ENCODE results near the gene ATP1B3.

Gene ATP1B3

DNA sequence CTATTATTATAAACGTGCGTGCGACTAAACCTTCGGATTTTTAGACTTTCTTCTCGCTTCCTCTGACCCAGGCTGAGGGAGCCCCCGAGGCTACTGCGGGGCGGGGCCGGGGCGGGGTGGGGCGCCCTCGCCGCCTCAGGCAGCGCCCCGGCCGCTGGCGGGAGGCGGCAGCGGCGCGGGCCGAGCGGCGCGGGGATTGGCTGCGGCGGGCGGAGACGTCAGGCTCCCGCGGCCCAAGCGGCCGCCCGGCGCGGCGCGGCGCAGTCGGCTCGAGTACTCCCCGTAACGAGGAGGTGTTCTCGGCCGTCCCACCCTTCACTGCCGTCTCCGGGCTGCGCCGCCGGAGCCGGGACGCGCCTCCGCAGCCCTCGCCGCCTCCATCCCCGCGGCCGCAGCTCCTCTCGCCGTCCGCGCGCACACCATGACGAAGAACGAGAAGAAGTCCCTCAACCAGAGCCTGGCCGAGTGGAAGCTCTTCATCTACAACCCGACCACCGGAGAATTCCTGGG is at the start of gene ATP1B3 (continued):
- TF ChIP-seq PRDM6 (tag by site-specific recombination; IDR thresholded peaks at IDR 0.05), result no peak
- peak; percentile 47; the same call in 1 of the 2 replicates for TF ChIP-seq ZFHX2 (tag by site-specific recombination; conservative IDR thresholded peaks at IDR 0.05)
- no peak for TF ChIP-seq ZSCAN5A (tag by site-specific recombination; IDR thresholded peaks at IDR 0.05)
- TF ChIP-seq REPIN1 (tag by site-specific recombination; IDR thresholded peaks at IDR 0.05; ENCODE audit: low read depth), result no peak
- no peak for TF ChIP-seq ZNF510 (tag by site-specific recombination; IDR thresholded peaks at IDR 0.05; ENCODE audit: insufficient replicate concordance)

DNA sequence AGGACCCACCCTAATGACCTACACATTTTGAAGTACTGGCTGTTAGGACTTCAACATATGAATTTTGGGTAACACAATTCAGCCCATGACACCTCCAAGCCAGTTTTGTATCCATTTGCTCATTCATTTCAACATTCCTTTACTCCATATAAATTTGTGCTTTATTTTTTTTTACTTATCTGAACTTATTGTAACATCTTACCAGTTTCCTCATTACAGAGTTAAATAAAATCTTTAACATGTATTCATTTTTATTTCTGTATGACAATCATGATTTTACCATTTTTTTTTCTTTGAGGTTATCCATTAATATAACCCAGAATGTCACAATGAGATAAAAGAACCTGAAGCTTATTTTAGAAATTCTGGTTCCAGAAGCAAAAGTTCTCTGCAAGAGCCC is 48.0 kb upstream of the ATP1B3 start:
- ChIA-PET CTCF (interaction anchor here (0.6 kb wide), 1 partner anchor 50 kb away, joined by 3 read pairs; no protein-coding TSS in a partner anchor), POLR2A (no interaction called here)
- Histone ChIP-seq H3K9me3 (ENCODE audit: control insufficient read depth, insufficient read depth, low read depth, low read length) (no peaks in the 10 kb centered on the region), H3K27ac (ENCODE audit: extremely low read depth, low read depth, low read length) (no peak overlapping the region), H3K4me1 (ENCODE audit: control insufficient read depth, insufficient read depth, low read length) (no peaks in the 10 kb centered on the region), H3K4me3 (ENCODE audit: low read depth, low read length) (no peak overlapping the region), H3K36me3 (ENCODE audit: control insufficient read depth in 2 of 2, insufficient read depth in 1 of 2, low read length in 2 of 2) (no peaks in the 10 kb centered on the region)
- TF ChIP-seq ZNF510 (tag by site-specific recombination; IDR thresholded peaks at IDR 0.05; ENCODE audit: insufficient replicate concordance) (peak; percentile 99), ZNF626 (tag by site-specific recombination; IDR thresholded peaks at IDR 0.05) (no peak)

DNA sequence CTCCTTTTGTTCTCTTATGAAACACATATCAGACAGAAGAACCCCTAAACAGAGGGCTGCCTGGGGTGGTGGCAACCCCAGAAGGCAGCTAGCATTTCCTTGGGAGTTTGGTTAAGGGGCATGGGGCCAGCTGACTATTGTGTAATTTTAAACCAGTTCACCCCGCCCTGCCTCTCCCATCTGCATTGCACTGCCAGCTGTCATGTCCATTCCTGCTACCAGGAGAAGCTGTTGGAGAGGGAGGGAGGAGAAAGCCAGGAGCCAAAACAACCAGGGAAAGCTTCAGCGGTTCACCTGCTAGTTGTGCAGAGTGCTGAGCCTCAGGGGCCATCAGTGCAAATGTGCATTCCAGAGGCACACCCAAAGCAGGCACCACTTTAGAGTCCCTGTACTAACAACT is 47.6 kb upstream of the ATP1B3 start:
- no peaks in the 10 kb centered on the region for H3K36me3 ChIP-seq (ENCODE audit: control insufficient read depth in 2 of 2, insufficient read depth in 1 of 2, low read length in 2 of 2)
- H3K4me1 ChIP-seq (ENCODE audit: control insufficient read depth, insufficient read depth, low read length), result no peaks in the 10 kb centered on the region
- no peak overlapping the region for H3K4me3 ChIP-seq (ENCODE audit: low read depth, low read length)
- no peaks in the 10 kb centered on the region for H3K9me3 ChIP-seq (ENCODE audit: control insufficient read depth, insufficient read depth, low read depth, low read length)
- CTCF ChIA-PET, result interaction anchor here (0.6 kb wide), 1 partner anchor 51 kb away, joined by 3 read pairs; no protein-coding TSS in a partner anchor
- POLR2A ChIA-PET, result no interaction called here
- no peak overlapping the region for H3K27ac ChIP-seq (ENCODE audit: extremely low read depth, low read depth, low read length)
- TF ChIP-seq ZNF600 (tag by site-specific recombination; IDR thresholded peaks at IDR 0.05) (0 out of 2 replicates have a peak, but pooled peaks have one; percentile 18), ZNF768 (tag by site-specific recombination; IDR thresholded peaks at IDR 0.05) (no peak), PRDM1 (tag by site-specific recombination; IDR thresholded peaks at IDR 0.05) (peak; percentile 30; the same call in 1 of the 2 replicates), ZNF416 (tag by site-specific recombination; IDR thresholded peaks at IDR 0.05) (no peak), ZNF335 (tag by site-specific recombination; conservative IDR thresholded peaks at IDR 0.05) (peak; percentile 23; the same call in 1 of the 2 replicates)
- TF ChIP-seq, protein P1, sequence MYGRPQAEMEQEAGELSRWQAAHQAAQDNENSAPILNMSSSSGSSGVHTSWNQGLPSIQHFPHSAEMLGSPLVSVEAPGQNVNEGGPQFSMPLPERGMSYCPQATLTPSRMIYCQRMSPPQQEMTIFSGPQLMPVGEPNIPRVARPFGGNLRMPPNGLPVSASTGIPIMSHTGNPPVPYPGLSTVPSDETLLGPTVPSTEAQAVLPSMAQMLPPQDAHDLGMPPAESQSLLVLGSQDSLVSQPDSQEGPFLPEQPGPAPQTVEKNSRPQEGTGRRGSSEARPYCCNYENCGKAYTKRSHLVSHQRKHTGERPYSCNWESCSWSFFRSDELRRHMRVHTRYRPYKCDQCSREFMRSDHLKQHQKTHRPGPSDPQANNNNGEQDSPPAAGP (tag by site-specific recombination; IDR thresholded peaks at IDR 0.05), result no peak
- TF ChIP-seq, protein P2, sequence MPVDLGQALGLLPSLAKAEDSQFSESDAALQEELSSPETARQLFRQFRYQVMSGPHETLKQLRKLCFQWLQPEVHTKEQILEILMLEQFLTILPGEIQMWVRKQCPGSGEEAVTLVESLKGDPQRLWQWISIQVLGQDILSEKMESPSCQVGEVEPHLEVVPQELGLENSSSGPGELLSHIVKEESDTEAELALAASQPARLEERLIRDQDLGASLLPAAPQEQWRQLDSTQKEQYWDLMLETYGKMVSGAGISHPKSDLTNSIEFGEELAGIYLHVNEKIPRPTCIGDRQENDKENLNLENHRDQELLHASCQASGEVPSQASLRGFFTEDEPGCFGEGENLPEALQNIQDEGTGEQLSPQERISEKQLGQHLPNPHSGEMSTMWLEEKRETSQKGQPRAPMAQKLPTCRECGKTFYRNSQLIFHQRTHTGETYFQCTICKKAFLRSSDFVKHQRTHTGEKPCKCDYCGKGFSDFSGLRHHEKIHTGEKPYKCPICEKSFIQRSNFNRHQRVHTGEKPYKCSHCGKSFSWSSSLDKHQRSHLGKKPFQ (tag by site-specific recombination; IDR thresholded peaks at IDR 0.05), result no peak

GRCh38 chr3:141830508-141830907 is 45.9 kb upstream of the ATP1B3 start:
- Histone ChIP-seq H3K4me3 (ENCODE audit: low read depth, low read length) (no peak overlapping the region), H3K9me3 (ENCODE audit: control insufficient read depth, insufficient read depth, low read depth, low read length) (no peaks in the 10 kb centered on the region), H3K4me1 (ENCODE audit: control insufficient read depth, insufficient read depth, low read length) (no peaks in the 10 kb centered on the region), H3K27ac (ENCODE audit: extremely low read depth, low read depth, low read length) (no peak overlapping the region), H3K36me3 (ENCODE audit: control insufficient read depth in 2 of 2, insufficient read depth in 1 of 2, low read length in 2 of 2) (no peaks in the 10 kb centered on the region)
- POLR2A ChIA-PET, result no interaction called here
- CTCF ChIA-PET, result interaction anchor here (0.7 kb wide), 1 partner anchor 132 kb away, joined by 3 read pairs; no protein-coding TSS in a partner anchor
- TF ChIP-seq FEZF1 (tag by site-specific recombination; IDR thresholded peaks at IDR 0.05), result peak; percentile 31; the same call in 1 of the 2 replicates
- no peak for TF ChIP-seq ZNF202 (tag by site-specific recombination; IDR thresholded peaks at IDR 0.05; ENCODE audit: borderline replicate concordance)
